NCI-H345 treated with DMSO at 0.1 percent for 48 hours (cell line): ENCODE data around the gene KRT79.

Experiments
- DNase-seq: peaks from one replicate; lab custom pipeline; 2025; ENCODE audit not compliant: unreplicated experiment; lab: John Stamatoyannopoulos, UW

Gene KRT79

DNA sequence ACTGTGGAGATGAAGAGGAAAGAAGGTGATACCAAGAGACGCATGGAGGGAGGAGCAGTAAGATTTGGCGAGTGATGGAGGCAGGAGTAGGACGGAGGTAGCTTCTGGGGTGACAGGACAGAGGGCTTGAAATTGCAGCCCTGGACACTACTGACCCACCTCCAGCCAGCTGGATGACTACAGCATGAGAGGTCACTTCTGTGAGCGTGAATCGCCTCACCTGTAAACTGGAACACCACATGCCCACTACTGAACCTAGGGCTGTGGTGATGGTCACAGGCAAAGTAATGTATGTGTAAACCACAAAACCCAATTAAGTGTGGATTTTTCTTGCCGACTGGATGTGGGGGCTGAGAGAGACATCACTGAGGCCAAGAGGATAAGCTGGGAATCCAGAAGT is 13.6 kb downstream of the KRT79 start:
- no peak for DNase-seq

DNA sequence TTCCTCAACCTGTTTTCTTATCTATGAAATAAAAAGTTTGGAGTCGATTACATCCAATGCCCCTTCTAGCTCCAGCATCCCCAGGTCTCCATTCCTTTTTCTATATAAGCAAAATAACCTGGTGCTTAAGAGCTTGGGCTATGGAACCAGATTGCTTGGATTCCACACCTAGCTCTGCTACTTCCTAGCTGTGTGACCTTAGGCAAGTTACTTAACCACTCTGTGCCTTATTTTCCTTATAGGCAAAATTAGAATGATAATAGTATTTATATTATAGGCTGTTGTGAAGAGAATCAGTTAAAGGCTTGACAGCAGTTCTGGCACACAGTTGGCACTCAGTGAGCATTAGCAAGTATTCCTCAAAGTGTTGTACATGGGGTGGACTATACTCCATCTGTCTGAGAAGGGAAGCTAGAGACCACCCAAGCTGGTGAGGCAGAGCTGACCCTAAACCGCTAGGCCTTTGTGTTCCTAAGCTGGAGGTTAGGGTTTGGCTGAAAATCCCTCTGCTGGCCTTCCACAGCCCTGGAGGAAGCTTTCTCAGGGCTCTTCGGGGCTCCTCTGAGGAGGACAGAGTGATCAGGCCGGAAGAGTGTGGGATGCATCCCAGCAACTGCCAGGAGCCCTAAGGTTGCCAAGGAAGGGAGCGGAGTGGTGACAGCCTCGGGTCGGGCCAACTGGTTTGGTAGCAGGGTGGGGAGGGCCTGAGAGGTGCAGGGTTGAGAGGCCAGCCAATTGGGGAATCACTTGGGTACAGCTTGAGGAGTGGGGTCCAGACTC is 14.2 kb downstream of the KRT79 start:
- DNase-seq: no peak

DNA sequence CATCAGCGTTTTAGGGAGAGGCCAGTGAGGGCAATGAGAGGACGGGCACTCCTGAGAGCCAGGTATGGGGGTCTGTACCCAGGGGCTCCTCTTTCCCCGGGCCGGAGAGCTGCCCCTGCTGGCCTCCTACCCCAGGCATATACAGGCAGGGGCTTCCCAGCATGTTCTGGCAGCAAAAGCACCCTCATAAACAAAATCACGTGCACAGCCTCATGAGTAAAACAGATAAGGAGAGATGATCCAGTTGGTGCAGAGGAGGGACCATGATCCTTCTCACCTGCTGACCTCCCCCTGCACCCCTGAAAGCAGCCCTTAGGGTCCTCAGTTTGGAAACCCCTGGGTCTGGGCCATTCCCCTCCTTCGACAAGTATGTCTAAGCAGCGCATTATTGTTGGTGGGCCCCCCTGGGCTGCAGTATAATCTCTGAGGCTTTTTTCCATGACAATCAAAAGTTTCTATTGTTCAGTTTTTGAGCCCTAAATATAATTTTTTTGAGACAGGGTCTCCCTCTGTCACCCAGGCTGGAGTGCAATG is 15.2 kb downstream of the KRT79 start:
- DNase-seq: no peak

DNA sequence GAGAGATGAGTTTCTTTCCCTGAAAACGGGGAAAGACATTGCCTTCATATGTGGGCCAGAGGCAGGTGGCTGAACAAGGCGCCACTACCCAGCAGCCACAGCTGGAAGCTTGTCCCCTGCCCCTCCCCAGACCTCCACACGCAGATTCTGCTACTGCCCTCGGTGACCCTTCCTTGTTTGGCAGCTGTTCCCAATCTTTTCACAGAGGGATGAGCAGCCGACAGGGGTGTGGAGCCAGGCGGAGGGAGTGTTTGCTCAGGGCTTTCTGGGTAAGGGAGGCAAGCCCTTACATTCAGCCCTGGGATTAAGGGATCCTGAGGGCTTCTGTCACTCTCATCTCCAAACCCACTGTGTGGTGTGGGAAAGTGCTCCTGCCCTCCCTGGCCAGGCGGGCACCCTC is 15.7 kb downstream of the KRT79 start:
- no peak for DNase-seq

DNA sequence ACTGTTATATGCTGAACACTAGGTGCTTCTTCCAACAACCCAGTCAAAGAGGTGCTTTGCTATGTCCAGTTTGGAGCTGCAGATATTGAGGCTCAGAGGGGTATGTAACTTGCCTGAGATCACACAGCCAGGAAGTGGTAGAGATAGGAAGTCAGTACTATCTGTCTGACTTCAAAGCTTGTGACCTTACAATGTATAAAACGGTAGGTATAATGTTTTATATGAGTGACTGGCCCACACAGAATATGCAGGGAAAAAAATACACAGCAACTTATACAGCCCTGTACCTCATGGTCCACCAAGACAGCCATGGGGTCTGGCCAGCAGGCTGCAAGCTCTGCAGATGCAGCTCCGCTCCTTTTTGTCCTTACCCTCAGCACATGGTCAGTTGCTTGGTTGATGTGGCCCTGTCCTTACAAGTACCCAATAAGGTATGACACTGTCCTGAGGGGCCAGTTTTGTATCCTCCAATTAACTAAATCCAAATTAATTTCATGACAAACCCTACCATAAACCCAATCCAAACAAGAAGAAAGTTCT is 16.3 kb downstream of the KRT79 start:
- DNase-seq: no peak

GRCh38 chr12:52817003-52817698 is 17.0 kb downstream of the KRT79 start:
- no peak for DNase-seq

DNA sequence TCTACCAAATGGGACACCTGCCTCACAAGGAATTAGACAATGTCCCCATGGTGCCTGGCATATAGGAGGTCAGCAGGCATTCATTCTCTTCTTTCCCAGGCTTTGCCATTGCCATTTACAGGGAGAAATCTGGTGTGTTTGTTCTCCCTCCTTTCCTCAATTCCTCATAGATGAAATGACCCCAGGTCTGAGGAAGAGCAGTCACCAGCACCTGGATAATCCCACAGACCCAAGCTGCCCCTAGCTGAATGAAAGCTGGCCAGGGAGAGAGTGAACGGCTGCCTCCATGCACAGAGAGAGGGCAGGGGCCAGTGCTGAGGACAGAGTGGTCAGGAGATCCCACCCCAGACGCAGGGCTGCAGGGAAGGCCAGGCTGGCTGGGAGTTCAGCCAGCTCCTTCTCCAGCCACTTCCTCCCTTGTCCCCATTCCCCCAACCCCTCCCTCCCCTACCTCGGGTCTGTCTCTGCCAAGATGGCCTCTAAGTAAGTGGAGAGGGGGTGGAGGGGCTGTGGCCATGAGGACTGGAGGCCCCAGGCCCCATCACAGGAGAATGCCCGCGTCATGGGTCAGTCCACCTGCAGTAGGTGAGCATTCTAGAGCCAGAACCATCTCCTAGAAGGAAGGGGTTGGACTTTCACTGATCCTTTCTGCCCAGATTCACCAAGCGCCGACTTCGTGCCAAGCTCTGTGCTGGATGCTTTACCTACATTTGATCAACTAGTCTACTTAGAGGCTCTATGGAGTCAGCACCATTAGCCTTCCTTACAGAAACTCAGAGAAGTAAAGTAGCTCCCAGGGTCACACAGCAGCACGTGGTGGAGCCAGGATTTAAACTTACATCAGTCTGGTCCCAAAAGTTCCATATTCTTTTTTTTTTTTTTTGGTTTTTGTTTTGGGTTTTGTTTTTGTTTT is 18.2 kb downstream of the KRT79 start:
- no peak for DNase-seq

- DNase-seq: no peak
Measured at GRCh38 chr12:52815161-52815560, 18.9 kb downstream of the KRT79 start.

GRCh38 chr12:52814710-52815155 is 19.4 kb downstream of the KRT79 start:
- DNase-seq: no peak

DNA sequence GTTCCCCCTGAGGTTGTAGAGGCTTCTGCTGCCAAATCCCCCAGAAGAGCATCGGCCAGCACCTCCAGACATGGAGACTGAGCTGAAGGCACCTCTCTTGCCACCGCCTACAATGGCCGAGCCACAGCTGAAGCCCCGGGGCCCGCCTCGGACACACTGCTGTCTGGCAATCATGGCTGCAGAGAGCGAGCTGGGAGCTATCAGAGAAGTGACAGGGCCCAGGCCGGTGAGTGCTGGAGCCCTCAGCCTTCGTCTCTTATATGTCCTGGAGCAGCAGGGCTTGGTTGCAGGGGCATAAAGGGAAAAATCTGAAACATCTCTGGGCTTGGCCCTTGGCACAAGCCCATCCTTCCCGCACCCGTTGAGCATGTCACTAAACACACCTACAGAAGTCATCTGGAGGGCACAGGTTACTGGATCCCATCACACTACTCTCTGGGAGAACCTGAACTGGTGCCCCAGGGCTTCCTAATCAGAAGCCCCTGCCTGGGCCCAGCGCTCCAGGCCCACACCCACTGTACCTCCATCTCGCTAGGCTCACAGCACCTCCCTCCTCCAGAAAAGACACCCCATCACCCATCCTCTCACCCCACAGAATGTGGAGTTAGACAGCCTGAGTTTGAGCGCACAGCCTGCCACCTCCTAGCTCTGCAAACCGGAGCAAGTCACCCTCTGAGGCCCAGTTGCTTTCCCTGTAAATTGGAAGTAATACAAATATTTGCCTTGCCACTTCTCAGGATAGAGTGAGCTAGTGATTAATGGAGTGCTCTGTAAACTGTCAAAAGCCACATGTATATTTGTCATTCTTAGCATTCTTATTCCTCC is 20.0 kb downstream of the KRT79 start, which contains the start of gene KRT4:
TSS of gene KRT4 (minus strand) at position 232 of the 825 bp plus-strand sequence. CDS start at position 174, 58 bp downstream.
- no peak for DNase-seq

DNA sequence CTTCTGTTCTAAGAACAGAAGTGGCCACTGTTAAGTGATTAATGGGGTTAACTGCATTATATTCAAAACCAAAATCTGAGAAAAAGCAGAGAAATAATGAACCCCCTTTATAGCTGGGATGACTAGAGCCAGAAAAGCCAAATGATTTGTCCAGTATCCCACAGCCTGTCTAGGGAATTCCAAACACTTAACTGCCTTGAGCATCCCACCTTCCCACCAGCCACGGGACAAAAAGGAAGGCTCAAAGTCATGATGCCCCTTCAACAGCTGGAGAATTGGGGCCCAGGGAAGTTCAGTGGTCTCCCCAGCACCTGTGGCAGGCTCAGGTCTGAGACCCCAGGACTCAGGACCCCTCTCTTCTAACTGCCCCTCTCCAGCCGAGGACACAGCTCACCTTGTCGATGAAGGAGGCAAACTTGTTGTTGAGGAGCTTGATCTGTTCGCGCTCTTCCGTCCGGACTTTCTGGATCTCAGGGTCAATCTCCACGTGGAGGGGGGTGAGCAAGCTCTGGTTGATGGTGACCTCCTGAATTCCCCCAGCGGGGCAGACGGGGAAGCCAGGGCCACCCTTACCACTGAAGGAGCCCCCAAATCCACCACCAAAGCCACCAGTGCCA is 20.8 kb downstream of the KRT79 start:
- no peak for DNase-seq

DNA sequence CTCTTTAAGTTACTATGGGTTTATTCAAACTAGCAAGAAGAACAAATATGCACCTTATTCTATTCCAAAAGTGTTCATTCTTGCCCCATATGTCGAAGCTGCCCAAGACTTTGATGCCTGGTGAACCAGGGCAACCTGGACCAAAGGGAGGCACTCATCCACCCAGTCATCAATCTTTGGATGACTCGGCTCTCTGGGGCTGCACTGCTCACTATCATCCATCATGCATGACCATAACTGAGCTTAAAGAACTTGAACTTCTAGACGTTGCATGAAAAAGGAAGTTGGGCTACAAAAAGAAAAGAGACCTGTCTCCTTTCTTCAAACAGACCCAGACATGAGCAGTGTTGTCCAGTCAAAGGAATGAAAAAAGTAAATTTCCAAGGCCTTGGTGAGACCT is 21.4 kb downstream of the KRT79 start:
- no peak for DNase-seq

- no peak for DNase-seq
Measured at GRCh38 chr12:52812073-52812400, 22.1 kb downstream of the KRT79 start.

GRCh38 chr12:52811191-52812072 is 22.7 kb downstream of the KRT79 start:
- DNase-seq: no peak

GRCh38 chr12:52810554-52810953 is 23.6 kb downstream of the KRT79 start:
- DNase-seq: no peak

DNA sequence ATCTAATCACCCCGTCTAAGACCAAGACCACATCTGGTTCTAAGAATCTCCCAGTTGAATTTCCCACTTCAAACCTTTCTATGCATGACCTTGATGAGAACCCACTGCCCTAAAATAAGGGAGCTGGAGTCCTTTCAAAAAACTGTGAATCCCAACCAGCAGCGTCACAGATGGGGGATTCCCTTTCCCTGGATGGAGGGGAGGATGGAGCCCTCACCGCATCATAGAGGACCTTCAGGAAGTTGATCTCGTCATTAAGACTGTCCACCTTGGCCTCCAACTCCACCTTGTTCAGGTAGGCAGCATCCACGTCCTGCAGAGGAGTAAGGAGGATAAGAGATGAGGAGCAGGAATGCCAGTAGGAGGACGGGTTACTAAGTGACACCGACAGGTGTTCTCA is 24.9 kb downstream of the KRT79 start:
- DNase-seq: no peak

- no peak for DNase-seq
Measured at GRCh38 chr12:52808573-52809160, 25.4 kb downstream of the KRT79 start.
